ENCODE results near the gene HSD3B2.

DNA sequence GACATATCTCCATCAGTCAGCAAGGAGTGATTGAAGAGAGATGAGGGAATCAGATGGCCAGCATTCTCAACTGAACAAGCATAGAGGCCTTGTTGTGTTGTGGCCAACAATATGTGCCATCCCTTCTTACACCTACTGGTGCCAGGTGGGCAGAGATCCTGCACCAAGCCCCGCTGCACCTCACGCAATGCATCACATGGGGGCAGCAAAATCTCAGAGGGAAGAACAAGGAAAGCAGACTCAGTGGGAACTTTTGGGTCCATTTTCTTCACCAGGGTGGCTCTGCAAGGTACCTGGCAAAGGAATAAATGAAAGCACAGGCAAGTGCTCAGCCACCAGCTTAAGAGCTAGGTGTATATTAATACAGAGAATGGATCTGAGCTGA is 33.2 kb downstream of the HSD3B2 start:
- TF ChIP-seq, protein P1, sequence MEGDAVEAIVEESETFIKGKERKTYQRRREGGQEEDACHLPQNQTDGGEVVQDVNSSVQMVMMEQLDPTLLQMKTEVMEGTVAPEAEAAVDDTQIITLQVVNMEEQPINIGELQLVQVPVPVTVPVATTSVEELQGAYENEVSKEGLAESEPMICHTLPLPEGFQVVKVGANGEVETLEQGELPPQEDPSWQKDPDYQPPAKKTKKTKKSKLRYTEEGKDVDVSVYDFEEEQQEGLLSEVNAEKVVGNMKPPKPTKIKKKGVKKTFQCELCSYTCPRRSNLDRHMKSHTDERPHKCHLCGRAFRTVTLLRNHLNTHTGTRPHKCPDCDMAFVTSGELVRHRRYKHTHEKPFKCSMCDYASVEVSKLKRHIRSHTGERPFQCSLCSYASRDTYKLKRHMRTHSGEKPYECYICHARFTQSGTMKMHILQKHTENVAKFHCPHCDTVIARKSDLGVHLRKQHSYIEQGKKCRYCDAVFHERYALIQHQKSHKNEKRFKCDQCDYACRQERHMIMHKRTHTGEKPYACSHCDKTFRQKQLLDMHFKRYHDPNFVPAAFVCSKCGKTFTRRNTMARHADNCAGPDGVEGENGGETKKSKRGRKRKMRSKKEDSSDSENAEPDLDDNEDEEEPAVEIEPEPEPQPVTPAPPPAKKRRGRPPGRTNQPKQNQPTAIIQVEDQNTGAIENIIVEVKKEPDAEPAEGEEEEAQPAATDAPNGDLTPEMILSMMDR (conservative IDR thresholded peaks at IDR 0.05 in 1 of 2, IDR thresholded peaks at IDR 0.05 in 1 of 2; ENCODE audit: extremely low read depth in 1 of 2, insufficient read depth in 1 of 2, low read depth in 1 of 2, low read length in 2 of 2): peak; percentile 48 to 59
- TF ChIP-seq EZH2 (IDR thresholded peaks at IDR 0.05; ENCODE audit: borderline replicate concordance, low read length): no peak

Data from mammary epithelial cell (primary cell).